Cortex of kidney (tissue), 1 donor: Measurements from ENCODE around the gene P2RY10.
"Not testable (repeated sequence)": the region's sequence is repeated elsewhere in the genome, so short reads cannot be mapped to it uniquely, and the experiment has no call there.

Experiments used
- DNase-seq: peaks from one replicate; lab custom pipeline; 2025; lab: John Stamatoyannopoulos, UW

P2RY10 gene, protein sequence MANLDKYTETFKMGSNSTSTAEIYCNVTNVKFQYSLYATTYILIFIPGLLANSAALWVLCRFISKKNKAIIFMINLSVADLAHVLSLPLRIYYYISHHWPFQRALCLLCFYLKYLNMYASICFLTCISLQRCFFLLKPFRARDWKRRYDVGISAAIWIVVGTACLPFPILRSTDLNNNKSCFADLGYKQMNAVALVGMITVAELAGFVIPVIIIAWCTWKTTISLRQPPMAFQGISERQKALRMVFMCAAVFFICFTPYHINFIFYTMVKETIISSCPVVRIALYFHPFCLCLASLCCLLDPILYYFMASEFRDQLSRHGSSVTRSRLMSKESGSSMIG

DNA sequence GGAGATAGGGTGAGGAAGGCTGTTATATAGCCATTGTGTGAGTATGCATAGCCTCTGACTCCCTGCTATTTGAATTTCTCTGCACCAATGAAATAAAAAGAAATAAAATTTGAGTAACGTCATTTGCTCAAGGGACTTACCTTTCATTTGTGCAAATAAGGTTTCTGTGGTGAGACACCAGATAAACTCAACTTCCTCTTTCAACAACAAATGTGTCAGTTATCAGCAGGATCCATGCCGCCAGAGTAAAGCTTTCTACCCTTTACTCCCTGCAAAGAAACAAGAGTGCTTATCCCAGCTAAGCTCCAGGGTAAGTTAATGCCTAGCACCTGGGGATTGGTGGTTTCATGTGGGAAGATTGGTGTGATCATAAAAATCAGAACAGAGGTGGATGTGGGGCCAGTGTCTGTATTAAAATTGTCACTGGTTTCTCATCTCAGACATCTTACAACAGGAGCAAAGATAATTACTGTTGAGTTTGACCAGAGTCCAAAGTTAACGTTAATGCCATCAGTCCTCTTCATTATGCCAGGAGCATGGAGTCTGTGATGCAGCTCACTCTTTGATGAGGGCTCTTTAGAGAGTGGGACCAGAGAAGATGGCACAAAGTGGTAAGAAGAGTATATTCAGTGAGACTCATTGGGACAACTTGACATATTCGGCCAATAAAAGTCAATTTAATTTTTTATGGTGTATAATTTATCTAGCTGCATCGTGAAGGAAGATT, at the start of gene P2RY10:
P2RY10 (plus strand) TSS at position 206 of the 727 bp plus-strand sequence. CDS start 15,130 bp downstream, outside the sequence.
- DNase-seq = no peak

GRCh38 chrX:78922754-78923153, 22.4 kb upstream of the P2RY10 start:
- no peak for DNase-seq

- DNase-seq = no peak
These were observed 21.8 kb upstream of the P2RY10 start for GRCh38 chrX:78923198-78924015.

DNA sequence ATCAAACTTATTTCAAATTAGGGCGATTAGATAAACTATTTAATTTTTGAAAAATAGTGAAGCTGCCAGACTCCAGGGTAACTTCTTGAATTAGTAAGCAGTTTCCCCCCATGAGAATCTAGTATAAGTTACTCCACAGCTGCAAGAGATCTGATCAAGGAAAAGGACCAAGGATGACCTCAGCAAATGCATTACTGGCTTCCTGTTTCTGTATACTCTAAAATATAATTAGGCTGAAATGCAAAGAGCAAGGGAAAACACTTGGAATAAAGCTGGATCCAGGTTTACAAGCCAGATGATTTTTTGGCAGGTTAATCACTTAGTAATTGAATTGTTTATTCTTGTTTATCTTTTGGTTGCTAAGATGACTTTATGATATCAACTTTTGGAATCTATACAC, 13.4 kb upstream of the P2RY10 start:
- no peak for DNase-seq

DNA sequence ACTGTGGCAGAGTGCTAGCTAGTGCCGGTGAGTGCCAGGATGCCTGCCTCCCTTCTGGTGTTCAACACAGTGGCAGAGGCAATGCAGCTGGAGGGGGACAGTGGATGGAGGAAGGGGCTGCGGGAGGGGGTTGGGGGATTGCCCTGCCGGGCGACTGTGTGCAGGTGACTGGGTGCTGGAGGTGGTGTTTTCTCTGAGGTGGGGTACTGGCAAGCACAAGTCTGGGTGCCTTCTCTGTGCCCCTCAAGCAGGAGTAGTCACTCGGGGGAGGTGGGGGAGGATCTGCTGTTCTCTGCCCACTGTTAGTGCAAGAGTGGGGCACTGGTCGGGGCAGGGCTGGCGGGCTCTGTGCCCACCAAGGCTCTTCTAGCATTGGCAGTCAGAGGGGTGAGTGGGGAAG, 10.3 kb upstream of the P2RY10 start:
- no peak for DNase-seq

GRCh38 chrX:78944351-78944750, 840 bp upstream of the P2RY10 start:
- no peak for DNase-seq

- no peak for DNase-seq
These were observed 1.2 kb downstream of the P2RY10 start for GRCh38 chrX:78946178-78946931.

DNA sequence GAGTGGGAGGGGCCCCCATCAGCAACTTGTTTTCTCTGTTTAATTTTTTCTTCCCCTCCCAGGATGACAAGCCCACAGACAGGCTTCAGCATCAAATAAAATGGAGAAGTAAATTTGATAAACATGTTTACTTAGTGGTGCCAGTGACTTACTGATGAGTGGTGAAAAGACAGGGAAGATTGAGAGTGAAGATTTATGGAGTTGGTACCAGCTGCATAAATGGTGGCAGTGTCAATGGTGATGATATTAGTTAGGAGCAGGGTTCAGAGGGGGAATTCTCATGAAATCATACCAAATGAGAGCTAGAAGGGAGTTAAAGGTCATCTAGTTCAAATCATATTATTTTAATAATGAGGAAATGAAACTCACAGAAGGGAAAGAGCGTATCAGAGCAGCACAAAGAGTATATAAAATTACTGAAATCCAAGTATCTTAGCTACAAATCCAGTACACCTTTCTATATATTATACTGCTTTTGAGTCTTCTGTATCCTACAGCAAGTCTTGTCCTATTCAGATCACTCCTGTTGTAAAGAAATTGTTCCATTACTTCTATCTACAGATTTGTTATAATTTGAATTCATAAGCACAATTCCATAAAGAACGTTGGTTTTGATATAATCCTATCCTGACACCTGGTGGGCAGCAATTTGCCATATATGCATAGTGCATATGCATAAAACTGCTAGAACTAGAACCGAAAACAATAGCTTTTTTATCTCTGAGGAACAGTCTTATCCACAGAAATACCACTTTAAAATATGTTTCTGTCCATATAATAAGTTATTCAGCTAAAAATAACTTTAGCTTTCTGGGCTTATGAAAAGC, 5.0 kb downstream of the P2RY10 start:
- DNase-seq = no peak

DNA sequence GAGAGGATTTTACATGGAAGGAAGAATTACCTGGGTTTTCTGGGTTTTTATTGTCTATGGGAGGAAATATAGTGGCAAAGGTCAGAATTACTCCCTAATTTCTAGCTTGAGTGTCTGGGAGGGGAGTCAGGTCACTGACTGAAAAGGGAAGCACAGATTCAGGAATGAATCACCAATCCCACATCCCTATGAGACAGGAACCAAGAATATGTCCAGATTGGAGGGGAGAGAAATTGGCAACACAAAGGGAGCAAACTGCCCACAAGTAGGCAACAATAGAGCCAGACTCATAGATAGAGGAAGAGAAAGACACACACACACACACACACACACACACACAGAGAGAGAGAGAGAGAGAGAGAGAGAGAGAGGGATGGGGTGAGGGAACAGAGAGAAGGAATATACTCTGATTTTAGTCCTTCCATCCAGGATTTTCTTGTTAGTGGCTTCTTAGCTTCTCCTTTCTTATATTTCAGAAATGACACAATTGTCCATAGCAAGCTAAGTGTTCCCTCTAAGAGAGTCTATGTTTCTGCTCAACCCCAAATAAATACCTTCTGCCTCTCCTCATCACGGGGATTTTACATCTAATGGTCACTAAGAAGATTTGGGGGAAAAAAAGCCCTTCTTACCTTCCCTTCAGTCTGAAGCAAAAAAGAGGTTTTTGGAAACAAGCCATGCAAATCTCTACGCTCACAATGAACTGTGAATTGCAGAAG, 12.0 kb downstream of the P2RY10 start:
- DNase-seq = no peak

DNA sequence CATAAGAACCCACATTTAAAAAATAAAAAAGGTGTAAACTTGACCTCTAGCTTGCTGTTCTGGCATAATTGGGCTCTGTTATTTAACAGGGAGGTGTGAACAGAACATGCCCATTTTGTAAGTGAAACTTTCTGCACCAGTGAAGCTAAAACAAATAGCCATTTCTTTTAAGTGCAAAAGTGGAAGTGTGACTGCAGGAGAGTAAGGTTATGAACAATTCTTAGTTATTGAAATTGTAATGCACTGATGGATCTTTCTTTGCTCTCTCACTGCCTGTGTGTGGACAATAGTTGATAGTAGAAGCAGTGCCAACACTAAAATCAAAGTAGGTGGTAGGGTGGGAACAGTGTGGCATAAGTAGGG, 12.6 kb downstream of the P2RY10 start:
- DNase-seq = no peak

DNA sequence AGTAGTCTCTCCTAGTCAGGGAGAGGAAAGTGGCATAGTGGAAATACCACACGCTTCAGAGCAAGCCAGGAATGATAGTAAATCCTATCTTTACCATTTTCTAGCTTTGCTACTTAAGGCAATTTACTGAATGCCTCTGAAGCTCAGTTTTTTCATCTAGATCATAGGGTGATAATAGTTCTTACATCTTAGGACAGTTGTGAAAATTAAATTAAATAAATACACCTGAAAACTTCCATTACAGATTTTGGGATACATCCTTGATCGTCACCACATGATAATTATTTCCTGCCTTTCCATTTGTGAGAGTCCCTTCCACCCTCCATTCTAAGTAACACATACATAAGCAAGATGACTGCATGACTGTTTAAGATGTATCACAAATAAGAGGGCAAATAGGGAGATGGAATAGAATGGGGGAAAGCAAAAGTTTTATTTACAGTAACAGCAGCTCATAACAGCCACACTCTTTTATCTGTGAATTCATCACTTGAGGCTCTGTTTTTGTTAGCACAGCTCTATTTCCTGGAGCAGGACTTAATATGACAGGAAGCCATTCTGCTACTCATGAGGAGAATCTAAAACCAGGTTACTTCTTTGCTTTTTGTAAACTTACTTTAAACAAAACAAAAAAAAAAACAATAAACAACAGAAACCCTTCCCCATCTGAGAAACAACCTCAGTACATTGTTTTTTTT, 13.4 kb downstream of the P2RY10 start:
- DNase-seq = no peak

DNA sequence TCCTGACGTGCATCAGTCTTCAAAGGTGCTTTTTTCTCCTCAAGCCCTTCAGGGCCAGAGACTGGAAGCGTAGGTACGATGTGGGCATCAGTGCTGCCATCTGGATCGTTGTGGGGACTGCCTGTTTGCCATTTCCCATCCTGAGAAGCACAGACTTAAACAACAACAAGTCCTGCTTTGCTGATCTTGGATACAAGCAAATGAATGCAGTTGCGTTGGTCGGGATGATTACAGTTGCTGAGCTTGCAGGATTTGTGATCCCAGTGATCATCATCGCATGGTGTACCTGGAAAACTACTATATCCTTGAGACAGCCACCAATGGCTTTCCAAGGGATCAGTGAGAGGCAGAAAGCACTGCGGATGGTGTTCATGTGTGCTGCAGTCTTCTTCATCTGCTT, 15.7 kb downstream of the P2RY10 start:
- DNase-seq = no peak

DNA sequence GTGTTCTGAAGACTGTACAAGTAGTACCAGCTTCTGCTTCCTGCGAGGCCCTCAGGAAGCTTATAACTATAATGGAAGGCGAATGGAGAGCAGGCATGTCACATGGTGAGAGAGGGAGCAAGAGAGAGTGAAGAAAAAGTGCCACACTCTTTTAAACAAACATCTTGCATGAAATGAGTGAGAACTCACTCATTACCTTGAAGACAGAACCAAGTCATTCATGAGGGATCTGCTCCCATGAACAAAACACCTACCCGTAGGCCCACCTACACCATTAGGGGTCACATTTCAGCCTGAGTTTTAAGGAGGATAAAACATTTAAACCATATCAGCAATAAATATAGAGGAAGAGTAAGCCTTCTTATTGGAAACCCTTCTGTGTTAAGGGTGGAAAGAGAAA, 19.4 kb downstream of the P2RY10 start:
- DNase-seq = no peak

GRCh38 chrX:78979789-78980464, 34.7 kb downstream of the P2RY10 start:
- DNase-seq = no peak

GRCh38 chrX:78989349-78989748, 44.2 kb downstream of the P2RY10 start:
- DNase-seq = no peak

- no peak for DNase-seq
These were observed 52.8 kb downstream of the P2RY10 start for GRCh38 chrX:78997870-78998558.

- DNase-seq = not testable (repeated sequence)
These were observed 62.3 kb downstream of the P2RY10 start for GRCh38 chrX:79007540-79007939.
